HG02981 (cell line): Measurements from ENCODE around the gene CEP72.
"Not testable (repeated sequence)": the region's sequence is repeated elsewhere in the genome, so short reads cannot be mapped to it uniquely, and the experiment has no call there.

ENCODE experiments used
- ATAC-seq: cut with Tn5 transposase; IDR thresholded peaks from one replicate; pipeline ENCODE4 v1.9.1; 2021; ENCODE audit warnings: mild to moderate bottlenecking, moderate library complexity; ENCODE audit not compliant: unreplicated experiment

Gene CEP72

DNA sequence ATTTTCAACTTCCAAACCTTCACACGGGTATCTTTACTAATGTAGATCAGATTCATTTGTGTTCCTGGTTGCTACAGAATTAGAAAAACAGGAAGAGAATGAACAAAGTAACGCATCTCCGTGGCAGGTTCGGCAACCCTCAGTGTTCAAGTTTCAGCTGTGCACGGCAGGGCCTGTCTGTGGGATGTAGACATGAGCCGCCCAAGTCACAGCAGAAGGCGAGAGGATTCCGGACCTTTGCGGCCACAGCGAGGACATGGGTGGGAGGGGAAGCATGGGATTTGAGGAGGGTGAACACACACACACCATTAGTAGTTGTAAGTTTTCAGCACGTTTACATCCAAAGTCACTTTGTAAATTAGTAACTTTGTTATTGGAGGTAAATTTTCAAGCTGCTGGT, 31.7 kb upstream of the CEP72 start:
- ATAC-seq = no peak

DNA sequence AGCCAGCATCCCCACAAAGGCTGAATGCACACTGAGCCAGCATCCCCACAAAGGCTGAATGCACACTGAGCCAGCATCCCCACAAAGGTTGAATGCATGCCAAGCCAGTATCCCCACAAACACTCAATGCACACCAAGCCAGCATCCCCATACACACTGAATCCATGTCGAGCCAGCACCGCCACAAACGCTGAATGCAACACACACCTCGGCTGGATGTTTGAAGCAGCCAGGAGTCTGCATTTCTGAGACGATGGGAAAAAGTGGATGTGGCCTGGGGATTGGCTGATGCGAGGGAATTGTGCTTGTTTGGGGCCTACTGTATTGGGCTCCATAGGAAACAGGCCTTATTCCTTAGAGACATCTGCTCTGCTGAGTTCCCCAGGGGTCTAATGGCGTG, 30.9 kb upstream of the CEP72 start:
- no peak for ATAC-seq

DNA sequence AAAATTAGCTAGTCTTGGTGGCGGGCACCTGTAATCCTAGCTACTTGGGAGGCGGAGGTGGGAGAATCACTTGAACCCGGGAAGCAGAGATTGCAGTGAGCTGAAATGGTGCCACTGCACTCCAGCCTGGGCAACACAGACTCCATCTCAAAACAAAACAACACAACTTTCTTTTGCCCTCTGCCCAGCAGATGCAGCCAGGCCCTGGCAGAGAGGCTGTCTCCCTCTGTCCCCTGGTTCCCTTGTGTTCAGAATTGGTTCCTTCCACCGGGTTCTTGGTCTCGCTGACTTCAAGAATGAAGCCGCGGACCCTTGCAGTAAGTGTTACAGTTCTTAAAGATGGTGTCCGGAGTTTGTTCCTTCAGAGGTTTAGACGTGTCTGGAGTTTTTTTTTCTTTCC, 30.2 kb upstream of the CEP72 start:
- ATAC-seq = no peak

DNA sequence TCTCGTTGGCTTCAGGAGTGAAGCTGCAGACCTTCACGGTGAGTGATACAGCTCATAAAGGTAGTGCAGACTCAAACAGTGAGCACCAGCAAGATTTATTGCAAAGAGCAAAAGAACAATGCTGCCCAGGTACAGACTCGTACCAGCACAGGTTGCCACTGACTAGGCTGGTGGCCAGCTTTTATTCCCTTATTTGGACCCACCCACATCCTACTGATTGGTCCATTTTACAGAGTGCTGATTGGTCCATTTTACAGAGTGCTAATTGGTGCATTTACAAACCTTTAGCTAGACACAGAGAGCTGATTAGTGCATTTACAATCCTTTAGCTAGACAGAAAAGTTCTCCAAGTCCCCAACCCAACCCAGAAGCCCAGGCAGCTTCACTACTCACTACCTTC, 29.7 kb upstream of the CEP72 start:
- ATAC-seq = not testable (repeated sequence)

DNA sequence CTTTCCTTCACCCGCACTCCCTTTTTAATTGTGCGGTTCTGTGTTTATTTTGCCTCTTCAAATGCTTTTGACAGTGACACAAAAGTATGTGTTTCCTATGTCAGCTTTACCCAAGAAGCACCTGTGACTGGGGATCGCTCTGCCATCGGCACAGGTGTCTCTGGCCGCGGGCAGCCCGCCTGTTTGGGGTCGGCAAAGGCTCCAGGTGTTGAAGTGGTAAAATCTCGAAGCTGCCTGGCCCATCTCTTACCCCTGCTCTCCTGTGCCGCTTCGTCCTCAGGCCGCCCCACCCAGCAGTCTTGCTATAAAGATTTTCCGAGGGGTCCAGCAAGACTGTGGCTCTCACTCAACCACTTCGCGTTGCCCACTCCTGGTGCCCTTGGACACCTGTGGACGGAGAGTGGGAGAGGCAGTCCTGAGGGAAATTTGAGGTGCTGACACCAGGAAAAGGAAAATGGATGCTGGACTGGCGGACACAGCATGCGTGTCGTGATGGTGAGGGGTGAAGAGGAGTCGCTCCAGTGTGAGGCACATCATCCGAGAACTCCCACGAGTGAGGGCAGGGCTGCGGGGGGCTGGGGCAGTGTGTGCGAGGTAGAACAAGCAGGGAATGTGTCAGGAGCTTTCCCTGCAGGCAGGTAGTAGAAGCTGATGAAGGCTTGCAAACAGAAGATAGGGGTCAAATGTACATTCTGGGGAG, 29.1 kb upstream of the CEP72 start:
- ATAC-seq = no peak

DNA sequence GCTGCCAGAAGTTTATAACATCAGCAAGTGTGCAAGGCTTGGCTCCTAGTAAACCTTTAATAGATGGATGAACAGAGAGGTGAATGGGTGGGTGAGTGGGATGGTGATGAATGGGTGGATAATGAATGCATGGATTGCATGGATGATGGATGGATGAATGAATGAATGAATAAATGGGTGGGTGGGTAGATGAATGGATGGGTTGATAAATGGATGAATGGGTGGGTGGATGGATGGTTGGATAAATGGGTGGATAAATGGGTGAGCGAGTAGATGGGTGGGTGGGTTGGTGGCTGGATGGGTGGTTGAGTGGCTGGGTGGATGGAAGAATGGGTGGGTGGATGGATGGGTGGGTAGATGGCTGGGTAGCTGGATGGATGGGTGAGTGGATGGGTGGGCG, 28.5 kb upstream of the CEP72 start:
- ATAC-seq = no peak

DNA sequence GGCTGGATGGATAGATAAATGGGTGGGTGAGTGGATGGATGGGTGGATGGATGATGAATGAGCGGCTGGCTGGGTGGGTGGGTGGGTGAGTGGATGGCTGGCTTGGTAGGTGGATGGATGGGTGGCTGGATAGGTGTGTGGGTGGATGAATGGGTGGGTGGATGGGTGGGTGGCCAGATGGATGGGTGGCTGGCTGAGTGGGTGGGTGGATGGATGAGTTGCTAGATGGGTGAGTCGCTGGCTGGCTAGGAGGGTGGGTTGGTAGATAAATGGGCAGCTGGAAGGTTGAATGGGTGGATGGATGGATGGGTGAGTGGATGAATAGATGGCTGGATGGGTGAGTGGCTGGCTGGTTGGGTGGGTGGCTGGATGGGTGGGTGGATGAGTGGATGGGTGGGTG, 27.9 kb upstream of the CEP72 start:
- no peak for ATAC-seq

DNA sequence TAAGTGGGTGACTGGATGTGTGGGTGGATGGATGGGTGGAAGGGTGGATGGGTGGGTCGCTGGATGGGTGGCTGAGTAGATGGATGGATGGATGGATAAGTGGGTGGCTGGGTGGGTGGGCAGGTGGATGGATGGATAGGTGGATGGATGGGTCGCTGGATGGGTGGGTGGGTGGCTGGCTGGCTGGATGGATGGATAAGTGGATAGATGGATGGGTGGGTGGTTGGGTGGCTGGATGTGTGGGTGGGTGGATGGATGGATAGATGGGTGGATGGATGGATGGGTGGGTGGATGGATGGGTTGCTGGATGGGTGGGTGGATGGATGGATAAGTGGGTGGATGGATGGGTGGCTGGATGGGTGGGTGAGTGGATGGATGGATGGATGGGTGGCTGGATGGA, 27.3 kb upstream of the CEP72 start:
- ATAC-seq = no peak

DNA sequence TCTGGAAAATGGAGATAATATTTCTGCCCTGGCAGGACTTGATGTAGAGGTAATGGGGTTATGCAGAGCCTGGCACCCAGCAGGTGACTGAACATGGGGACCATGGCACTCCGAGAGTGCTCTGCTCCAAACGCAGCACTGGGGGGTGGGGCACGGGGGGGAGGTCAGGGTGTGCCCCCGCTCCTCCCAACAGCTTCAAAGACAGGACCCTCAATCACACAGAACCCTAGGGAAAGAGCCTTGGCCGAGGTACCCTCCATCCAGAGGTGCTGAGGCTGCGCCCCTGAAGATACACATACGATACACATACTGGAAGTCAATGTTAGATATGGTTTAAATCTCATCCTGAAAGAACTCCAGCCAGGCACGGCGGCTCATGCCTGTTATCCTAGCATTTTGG, 26.6 kb upstream of the CEP72 start:
- ATAC-seq = no peak

DNA sequence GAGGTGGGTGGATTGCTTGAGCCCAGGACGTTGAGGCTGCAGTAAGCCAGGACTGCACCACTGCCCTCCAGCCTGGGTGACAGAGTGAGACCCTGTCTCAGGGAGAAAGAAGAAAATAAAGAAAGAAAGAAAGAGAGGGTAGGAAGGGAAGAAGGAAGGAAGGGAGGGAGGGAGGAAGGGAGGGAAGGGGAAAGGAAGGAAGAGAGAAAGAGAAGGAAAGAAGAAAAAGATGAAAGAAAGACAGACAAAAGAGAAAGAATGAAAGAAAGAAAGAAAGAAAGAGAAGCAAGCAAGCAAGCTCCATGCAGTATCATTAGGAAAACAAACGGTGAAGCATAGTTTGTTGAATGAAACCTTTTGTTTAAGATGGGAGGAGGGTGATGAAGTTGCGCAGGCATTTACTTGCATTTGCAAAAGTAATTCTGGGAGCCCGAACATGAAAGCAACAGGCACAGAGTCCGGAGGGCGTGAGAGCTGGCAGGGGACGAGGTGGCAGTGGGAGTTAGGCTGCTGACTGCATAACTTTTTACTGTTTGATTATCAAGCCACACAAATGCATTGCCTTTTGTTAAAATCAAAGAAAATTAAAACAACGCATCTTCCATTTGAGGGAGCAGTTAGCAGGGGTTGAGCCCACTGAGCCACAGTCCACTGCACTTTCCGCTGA, 26.0 kb upstream of the CEP72 start:
- no peak for ATAC-seq

DNA sequence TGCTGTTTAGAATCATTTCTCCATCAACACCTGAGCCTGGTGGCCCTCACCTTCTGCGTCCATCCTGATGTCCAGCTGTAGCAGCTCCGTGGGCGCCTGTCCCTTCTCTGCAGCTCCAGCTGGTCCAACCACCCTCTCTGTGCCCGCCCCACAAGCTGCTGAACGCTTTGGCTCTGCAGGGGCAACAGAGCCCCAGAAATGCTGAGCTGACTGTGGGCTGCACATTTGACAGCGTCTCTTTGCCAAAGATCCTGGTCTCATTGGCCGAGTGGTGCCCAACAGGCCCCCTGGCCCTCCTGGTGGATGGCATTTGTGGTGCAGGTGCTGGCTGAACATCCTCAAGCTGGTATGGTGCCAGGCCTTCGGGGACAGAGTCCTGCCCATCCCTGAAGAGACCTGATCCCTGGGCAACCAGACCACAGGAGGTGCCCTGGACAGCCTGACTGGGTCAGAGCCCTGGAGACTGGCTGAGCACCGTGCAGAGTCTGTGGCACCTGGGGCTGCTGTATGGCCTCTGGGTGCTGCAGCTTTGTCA, 25.3 kb upstream of the CEP72 start:
- no peak for ATAC-seq

DNA sequence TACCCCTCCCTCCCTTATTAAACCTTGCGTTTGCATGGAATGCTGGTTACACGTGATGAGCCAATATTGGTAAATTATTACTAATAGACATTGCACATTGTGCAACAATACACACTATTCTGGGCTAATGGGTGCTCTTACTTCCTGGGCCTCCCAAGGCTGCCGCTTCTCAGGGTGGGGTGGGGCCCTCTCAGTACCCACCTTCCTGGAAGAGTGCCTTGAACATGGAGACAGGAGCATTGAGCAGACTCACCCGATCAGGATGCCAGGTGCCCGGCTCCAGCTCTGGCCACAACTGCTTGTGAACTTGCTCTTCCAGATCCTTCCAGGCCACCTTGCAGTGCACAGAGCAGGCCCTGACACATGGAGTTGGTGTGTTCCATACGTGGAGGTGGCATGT, 24.7 kb upstream of the CEP72 start:
- no peak for ATAC-seq

DNA sequence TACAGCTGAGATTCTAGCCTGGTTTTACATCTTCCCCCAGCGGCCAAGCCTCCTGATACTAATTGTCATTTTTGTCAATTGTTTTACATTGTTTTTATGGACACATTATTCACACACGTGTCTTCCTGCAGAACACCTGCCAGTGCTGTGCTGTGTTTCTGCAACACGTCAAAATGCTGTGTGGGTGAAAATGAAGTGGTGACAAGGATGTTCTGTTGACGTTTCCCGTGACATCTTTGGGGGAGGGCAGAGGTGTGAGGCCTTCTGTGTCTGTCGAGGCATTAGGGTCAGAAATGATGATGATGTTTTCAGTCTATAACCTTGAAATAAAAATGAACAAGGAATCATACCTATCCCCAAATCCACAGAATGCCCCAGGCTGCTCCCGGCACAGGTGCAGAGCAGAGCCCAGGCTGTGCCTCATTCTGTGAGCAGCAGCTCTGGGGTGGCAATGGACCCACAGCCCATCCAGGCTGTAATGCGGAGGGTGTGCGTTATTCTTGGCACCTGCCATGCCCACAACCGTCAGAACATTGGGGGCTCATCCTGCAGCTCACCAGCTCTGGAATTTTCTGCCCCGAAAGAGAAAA, 23.6 kb upstream of the CEP72 start:
- no peak for ATAC-seq

DNA sequence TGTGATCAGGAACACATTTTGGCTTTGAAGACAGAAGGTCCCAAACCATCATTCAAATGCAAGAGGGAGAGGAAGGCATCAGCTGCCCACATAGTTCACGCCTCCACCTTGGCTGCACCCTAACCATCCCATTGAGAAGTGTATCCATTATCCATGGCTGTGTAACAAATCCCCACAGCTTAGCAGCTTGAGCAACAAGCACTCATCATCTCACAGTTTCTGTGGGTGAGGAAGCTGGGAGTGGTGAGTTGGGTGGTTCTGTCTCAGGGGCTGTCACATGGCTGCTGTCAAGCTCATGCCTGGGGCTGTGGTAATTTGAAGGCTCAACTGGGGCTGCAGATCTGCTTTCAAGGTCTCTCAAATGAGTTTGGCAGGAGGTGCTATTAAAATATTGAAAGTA, 23.0 kb upstream of the CEP72 start:
- ATAC-seq = no peak

DNA sequence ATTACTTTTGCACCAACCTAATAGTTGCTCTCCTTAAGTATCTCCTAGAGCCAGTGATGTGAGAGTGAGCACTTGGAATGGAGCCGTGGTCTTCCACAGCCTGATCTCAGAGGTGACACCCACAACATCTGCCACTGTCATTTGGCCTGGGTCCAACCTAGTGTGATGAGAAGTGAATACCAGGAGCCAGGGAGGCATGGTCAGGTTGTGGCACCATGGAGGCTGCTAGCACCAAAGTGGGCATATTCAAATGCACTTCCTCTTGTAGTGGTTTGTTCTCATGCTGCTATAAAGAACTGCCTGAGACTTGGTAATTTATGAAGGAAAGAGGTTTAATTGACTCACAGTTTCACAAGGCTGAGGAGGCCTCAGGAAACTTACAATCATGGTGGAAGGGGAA, 22.6 kb upstream of the CEP72 start:
- ATAC-seq = no peak

DNA sequence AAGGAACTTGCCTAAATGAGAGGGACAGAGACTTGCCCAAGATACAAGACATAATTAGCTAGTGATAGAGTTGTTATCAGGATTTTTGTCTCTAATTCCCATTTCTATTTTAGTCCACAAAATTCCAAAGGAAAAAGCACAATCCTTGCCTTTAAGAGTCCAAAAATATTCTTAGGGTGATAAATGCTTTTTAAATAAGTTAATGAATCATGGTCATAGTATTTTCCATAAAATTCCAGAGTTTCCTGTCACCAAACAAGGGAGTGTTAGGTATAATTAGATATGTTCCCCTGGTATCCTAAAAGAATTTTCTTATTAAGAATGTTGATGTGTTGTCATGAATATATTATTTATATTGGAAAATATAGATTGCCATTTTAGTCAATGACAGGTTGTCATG, 21.8 kb upstream of the CEP72 start:
- ATAC-seq = no peak

DNA sequence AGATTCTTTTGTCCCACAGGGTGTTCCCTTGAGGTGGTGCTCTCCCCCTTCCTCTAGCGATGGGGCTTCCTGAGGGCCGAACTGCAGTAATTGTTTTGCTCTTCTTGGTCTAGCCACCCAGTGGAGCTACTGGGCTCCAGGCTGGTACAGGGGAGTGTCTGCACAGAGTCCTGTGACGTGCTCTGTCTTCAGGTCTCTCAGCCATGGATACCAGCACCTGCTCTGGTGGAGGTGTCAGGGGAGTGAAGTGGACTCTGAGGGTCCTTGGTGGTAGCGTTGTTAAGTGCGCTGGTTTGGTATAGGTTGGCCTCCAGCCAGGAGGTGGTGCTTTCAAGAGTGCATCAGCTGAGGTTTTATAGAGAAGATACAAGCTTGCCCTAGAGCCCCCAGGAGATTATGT, 20.4 kb upstream of the CEP72 start:
- ATAC-seq = no peak

DNA sequence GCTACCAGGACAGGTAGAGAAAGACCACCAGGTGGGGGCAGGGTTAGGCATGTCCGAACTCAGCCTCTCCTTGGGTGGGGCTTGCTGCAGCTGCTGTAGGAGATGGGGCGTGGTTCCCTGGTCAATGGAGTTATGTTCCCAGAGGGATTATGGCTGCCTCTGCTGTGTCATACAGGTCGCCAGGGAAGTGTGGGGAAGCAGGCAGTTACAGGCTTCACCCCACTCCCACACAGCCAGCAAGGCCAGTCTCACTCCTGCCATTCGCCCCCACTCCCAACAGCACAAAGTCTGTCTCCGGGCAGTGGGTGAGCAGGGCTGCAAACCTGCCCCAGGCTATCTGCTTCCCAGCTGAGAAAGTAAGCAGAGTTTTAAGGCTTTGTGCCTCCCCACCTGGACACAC, 20.0 kb upstream of the CEP72 start:
- no peak for ATAC-seq

DNA sequence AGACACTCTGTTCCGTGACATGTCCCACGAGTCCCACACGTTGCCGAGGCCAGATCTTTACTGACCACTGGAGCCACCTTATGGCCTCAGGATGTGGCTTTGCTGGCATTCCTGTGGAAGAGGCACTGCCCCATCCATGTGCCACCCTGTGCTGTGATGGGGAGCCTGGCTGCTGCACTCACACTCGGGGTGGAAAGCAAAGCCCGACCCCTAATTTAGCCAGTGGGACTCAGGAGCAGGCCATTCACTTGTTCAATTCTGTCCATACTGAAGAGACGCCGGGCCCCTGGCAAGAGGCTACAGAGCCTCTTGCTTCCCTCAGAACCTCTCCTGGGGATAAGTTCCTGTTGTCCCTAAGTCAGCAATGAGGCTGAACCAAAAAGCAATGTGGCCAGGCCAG, 18.6 kb upstream of the CEP72 start:
- no peak for ATAC-seq

DNA sequence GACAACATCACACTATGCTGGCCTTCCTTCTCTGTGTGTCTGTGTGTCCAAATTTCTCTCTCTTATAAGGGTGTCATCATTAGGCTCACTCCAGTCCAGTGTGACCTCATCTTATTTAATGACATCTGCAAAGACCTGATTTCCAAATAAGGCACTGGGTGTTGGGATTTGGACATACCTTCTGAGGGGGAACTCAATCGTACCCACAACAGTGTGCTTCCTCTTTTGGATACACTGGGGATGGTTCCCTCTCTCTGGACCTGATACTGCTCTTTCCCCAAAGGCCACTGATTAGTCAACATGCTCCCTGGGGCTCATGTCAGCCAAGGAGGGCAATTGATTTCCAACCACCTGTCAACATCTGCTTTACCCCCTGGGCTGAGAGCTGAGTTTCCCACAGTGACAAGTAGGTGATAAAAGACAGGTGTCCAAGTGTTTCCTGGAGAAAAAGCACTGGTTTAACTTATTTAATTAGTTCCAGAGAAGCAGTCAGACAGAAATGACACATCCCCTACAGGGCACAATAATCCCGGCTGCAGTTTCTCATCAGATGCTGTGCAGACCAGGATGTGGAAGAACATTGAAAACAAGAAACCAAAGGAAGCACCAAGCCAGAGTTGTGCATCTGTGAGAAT, 17.8 kb upstream of the CEP72 start:
- ATAC-seq = no peak

DNA sequence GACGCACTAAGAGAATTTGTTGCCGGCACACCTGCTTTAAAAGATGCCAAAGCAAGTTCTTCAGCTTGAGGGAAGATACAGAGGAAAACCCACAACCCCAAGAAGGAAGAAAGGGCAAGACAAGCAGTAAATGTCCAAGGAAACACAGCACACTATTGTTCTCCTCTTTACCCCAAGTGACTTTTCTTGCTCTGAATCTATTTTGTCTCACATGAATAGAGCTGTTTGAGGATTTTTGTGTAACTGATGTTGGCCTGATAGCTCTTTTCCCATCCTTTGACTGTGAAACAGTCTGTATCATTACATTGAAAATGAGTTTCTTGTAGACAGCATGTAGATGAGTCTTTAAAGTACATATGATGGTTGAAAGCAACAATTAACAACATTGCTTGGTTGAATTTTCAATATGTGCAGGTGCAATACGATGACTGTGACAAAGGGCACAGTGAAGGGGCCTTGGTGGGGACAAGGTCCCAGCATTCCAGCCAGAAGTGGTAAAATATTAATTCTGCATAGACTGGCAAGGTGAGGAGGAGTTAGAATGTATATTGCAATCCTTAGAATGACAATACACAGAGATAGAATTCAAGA, 16.8 kb upstream of the CEP72 start:
- no peak for ATAC-seq
